ENCODE data around the gene DDX17.

Gene DDX17

GRCh38 chr22:38506118-38506962 lies at the start of gene DDX17:
Gene DDX17, minus strand, starts transcription at chr22:38506311.
- TF ChIP-seq GATA3 (IDR thresholded peaks at IDR 0.05; ENCODE audit: low read depth, low read length) (no peak), GATA2 (IDR thresholded peaks at IDR 0.05; ENCODE audit: low read depth, low read length) (peak; percentile 65)

- TF ChIP-seq GATA3 (IDR thresholded peaks at IDR 0.05; ENCODE audit: low read depth, low read length) (no peak), GATA2 (IDR thresholded peaks at IDR 0.05; ENCODE audit: low read depth, low read length) (no peak)
Observed at GRCh38 chr22:38554281-38554680, 48.2 kb upstream of the DDX17 start.

- TF ChIP-seq GATA2 (IDR thresholded peaks at IDR 0.05; ENCODE audit: low read depth, low read length): no peak
- no peak for TF ChIP-seq GATA3 (IDR thresholded peaks at IDR 0.05; ENCODE audit: low read depth, low read length)
Observed at GRCh38 chr22:38549101-38549894, 43.2 kb upstream of the DDX17 start.

- TF ChIP-seq GATA2 (IDR thresholded peaks at IDR 0.05; ENCODE audit: low read depth, low read length): no peak
- TF ChIP-seq GATA3 (IDR thresholded peaks at IDR 0.05; ENCODE audit: low read depth, low read length): no peak
Observed at GRCh38 chr22:38540701-38541100, 34.6 kb upstream of the DDX17 start.

- TF ChIP-seq GATA2 (IDR thresholded peaks at IDR 0.05; ENCODE audit: low read depth, low read length): no peak
Observed at GRCh38 chr22:38531251-38531938, 25.3 kb upstream of the DDX17 start.

GRCh38 chr22:38524429-38524828 lies 18.3 kb upstream of the DDX17 start:
- no peak for TF ChIP-seq GATA2 (IDR thresholded peaks at IDR 0.05; ENCODE audit: low read depth, low read length)
- TF ChIP-seq GATA3 (IDR thresholded peaks at IDR 0.05; ENCODE audit: low read depth, low read length): no peak

GRCh38 chr22:38523479-38523878 lies 17.4 kb upstream of the DDX17 start:
- TF ChIP-seq GATA3 (IDR thresholded peaks at IDR 0.05; ENCODE audit: low read depth, low read length) (no peak), GATA2 (IDR thresholded peaks at IDR 0.05; ENCODE audit: low read depth, low read length) (no peak)

GRCh38 chr22:38523029-38523428 lies 16.9 kb upstream of the DDX17 start:
- TF ChIP-seq GATA3 (IDR thresholded peaks at IDR 0.05; ENCODE audit: low read depth, low read length) (no peak), GATA2 (IDR thresholded peaks at IDR 0.05; ENCODE audit: low read depth, low read length) (no peak)

GRCh38 chr22:38519453-38520250 lies 13.5 kb upstream of the DDX17 start:
- TF ChIP-seq GATA2 (IDR thresholded peaks at IDR 0.05; ENCODE audit: low read depth, low read length): no peak
- TF ChIP-seq GATA3 (IDR thresholded peaks at IDR 0.05; ENCODE audit: low read depth, low read length): no peak

- no peak for TF ChIP-seq GATA2 (IDR thresholded peaks at IDR 0.05; ENCODE audit: low read depth, low read length)
- no peak for TF ChIP-seq GATA3 (IDR thresholded peaks at IDR 0.05; ENCODE audit: low read depth, low read length)
Observed at GRCh38 chr22:38518620-38519019, 12.5 kb upstream of the DDX17 start.

GRCh38 chr22:38513063-38513462 lies 7.0 kb upstream of the DDX17 start:
- no peak for TF ChIP-seq GATA2 (IDR thresholded peaks at IDR 0.05; ENCODE audit: low read depth, low read length)

GRCh38 chr22:38510416-38510970 lies 4.4 kb upstream of the DDX17 start:
- no peak for TF ChIP-seq GATA2 (IDR thresholded peaks at IDR 0.05; ENCODE audit: low read depth, low read length)
- no peak for TF ChIP-seq GATA3 (IDR thresholded peaks at IDR 0.05; ENCODE audit: low read depth, low read length)

- no peak for TF ChIP-seq GATA2 (IDR thresholded peaks at IDR 0.05; ENCODE audit: low read depth, low read length)
- TF ChIP-seq GATA3 (IDR thresholded peaks at IDR 0.05; ENCODE audit: low read depth, low read length): no peak
Observed at GRCh38 chr22:38505541-38506117, 482 bp downstream of the DDX17 start.

All from SH-SY5Y (cell line).